ENCODE results near the gene VLDLR. TPM values are rescaled to one million over a fixed set of nuclear protein-coding genes. Genes with fewer than 3 reads are reported as not detected.

The VLDLR gene
- total and polyA plus RNA-seq, 2 experiments from 2014 or later, result 12.2 to 20.4 TPM

DNA sequence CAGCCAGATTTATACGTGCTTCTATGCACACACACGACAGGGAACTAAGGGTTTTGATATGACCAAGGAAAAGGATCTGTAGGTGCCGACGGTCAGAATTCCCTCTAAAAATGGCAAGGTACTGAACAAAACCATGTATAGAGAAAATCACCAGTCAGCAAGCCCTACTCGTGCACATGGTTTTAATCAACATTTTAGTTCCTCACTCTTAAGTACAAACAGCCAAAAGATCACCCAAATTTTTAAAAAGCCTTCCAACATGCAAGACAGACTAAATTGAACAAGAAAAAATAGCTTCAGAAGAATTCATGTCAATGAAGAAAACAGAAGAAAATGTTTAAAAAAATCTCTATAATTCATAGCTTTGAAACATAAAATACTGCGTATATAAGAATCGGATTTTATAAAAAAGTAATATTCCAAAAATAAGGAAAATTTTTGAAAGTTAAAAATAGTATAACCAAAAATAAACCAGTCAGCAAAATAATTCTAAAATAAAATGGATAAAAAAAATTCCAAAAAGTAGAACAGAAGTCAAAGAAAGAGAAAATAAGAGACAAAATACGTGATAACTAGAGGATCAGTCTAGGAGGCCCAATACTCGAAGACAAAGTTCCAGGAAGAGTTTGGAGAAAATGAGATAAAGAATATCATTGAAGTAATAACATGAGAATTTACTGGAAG is 52.7 kb downstream of the VLDLR start:
- Histone ChIP-seq H3K27me3 (no peaks in the 10 kb centered on the region), H3K9me2 (replicated peaks; ENCODE audit: insufficient read depth) (no peaks in the 10 kb centered on the region), H3K4me2 (no peak overlapping the region), H4K20me1 (ENCODE audit: insufficient read depth, poor library complexity, severe bottlenecking) (no peaks in the 10 kb centered on the region), H3K36me3 (replicated peaks; ENCODE audit: insufficient read depth, low read depth) (no peaks in the 10 kb centered on the region), H3K79me2 (no peaks in the 10 kb centered on the region), H3K27ac (no peak overlapping the region), H3K4me1 (ENCODE audit: insufficient read depth) (no peaks in the 10 kb centered on the region), H2AFZ (no peak overlapping the region), H3K9me3 (ENCODE audit: low read depth) (no peaks in the 10 kb centered on the region), H3K4me3 (no peak overlapping the region)
- DNase-seq (ENCODE audit: low spot score), result no peak
- WGBS (ENCODE audit: low lambda C conversion rate, missing lambda C conversion rate), result 69% methylated on average over 9 of the region's 9 CpGs
- no peak for TF ChIP-seq EZH2 (IDR thresholded peaks at IDR 0.05; ENCODE audit: borderline replicate concordance)
- no peak for TF ChIP-seq EZH2phosphoT487 (IDR thresholded peaks at IDR 0.05; ENCODE audit: low read depth, severe bottlenecking, unreplicated experiment)
- TF ChIP-seq, protein P1, sequence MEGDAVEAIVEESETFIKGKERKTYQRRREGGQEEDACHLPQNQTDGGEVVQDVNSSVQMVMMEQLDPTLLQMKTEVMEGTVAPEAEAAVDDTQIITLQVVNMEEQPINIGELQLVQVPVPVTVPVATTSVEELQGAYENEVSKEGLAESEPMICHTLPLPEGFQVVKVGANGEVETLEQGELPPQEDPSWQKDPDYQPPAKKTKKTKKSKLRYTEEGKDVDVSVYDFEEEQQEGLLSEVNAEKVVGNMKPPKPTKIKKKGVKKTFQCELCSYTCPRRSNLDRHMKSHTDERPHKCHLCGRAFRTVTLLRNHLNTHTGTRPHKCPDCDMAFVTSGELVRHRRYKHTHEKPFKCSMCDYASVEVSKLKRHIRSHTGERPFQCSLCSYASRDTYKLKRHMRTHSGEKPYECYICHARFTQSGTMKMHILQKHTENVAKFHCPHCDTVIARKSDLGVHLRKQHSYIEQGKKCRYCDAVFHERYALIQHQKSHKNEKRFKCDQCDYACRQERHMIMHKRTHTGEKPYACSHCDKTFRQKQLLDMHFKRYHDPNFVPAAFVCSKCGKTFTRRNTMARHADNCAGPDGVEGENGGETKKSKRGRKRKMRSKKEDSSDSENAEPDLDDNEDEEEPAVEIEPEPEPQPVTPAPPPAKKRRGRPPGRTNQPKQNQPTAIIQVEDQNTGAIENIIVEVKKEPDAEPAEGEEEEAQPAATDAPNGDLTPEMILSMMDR (IDR thresholded peaks at IDR 0.05; ENCODE audit: poor library complexity), result no peak

DNA sequence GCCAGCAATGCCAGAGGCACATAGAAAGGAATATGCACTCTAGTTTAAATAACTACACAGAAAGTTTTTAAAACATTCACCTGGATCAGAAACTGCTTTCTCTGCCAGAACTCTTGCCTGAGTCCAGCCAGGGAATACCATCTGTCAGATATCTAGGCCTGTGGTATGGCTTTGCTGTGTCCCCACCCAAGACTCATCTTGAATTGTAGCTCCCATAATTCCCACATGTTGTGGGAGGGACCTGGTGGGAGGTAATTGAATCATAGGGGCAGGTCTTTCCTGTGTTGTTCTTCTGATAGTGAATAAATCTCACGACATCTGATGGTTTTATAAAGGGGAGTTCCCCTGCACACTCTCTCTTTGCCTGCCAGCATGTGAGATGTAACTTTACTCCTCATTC is 54.2 kb downstream of the VLDLR start:
- H3K9me2 ChIP-seq (replicated peaks; ENCODE audit: insufficient read depth), result no peaks in the 10 kb centered on the region
- WGBS (ENCODE audit: low lambda C conversion rate, missing lambda C conversion rate), result 71% methylated on average over 1 of the region's 1 CpG

DNA sequence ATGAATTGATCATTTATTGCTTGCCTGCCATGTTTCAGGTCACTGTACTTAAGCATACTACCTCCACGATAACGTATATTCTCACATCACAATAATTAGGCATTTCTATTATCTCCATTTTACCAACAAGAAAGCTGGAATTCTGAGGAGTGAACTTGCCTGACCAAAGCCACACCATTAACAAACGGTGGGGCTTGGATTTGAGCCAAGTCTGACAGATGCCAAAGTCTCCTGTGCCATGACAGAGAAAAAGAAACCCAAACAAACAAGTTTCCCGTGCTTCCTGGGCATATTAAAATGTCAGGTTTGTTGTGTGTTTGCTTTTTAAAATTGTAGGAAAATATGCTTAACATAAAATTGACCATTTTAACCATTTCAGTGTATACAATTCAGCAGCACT is 54.9 kb downstream of the VLDLR start:
- no peaks in the 10 kb centered on the region for H3K9me2 ChIP-seq (replicated peaks; ENCODE audit: insufficient read depth)
- no peak overlapping the region for H3K4me2 ChIP-seq
- no peak for TF ChIP-seq EZH2 (IDR thresholded peaks at IDR 0.05; ENCODE audit: borderline replicate concordance)
- no peak for TF ChIP-seq EZH2phosphoT487 (IDR thresholded peaks at IDR 0.05; ENCODE audit: low read depth, severe bottlenecking, unreplicated experiment)
- TF ChIP-seq, protein P1 (IDR thresholded peaks at IDR 0.05; ENCODE audit: poor library complexity), result no peak
- H3K27ac ChIP-seq, result no peak overlapping the region
- H2AFZ ChIP-seq, result no peak overlapping the region
- H3K79me2 ChIP-seq, result no peaks in the 10 kb centered on the region
- WGBS (ENCODE audit: low lambda C conversion rate, missing lambda C conversion rate), result 72% methylated on average over 4 of the region's 4 CpGs
- no peak for DNase-seq (ENCODE audit: low spot score)
- H3K36me3 ChIP-seq (replicated peaks; ENCODE audit: insufficient read depth, low read depth), result no peaks in the 10 kb centered on the region
- H4K20me1 ChIP-seq (ENCODE audit: insufficient read depth, poor library complexity, severe bottlenecking), result no peaks in the 10 kb centered on the region
- no peaks in the 10 kb centered on the region for H3K9me3 ChIP-seq (ENCODE audit: low read depth)
- no peaks in the 10 kb centered on the region for H3K4me1 ChIP-seq (ENCODE audit: insufficient read depth)
- no peak overlapping the region for H3K4me3 ChIP-seq
- H3K27me3 ChIP-seq, result no peaks in the 10 kb centered on the region

More for the DNA sequence above, 54.2 kb downstream of the VLDLR start:
- no peaks in the 10 kb centered on the region for H3K27me3 ChIP-seq
- no peak overlapping the region for H3K27ac ChIP-seq
- TF ChIP-seq, protein P1 (IDR thresholded peaks at IDR 0.05; ENCODE audit: poor library complexity), result no peak
- TF ChIP-seq EZH2phosphoT487 (IDR thresholded peaks at IDR 0.05; ENCODE audit: low read depth, severe bottlenecking, unreplicated experiment) (no peak), EZH2 (IDR thresholded peaks at IDR 0.05; ENCODE audit: borderline replicate concordance) (no peak)
- no peaks in the 10 kb centered on the region for H3K36me3 ChIP-seq (replicated peaks; ENCODE audit: insufficient read depth, low read depth)
- H2AFZ ChIP-seq, result no peak overlapping the region
- H3K9me3 ChIP-seq (ENCODE audit: low read depth), result no peaks in the 10 kb centered on the region
- H3K4me3 ChIP-seq, result no peak overlapping the region
- no peaks in the 10 kb centered on the region for H4K20me1 ChIP-seq (ENCODE audit: insufficient read depth, poor library complexity, severe bottlenecking)
- no peak overlapping the region for H3K4me2 ChIP-seq
- no peak for DNase-seq (ENCODE audit: low spot score)
- H3K4me1 ChIP-seq (ENCODE audit: insufficient read depth), result no peaks in the 10 kb centered on the region
- no peaks in the 10 kb centered on the region for H3K79me2 ChIP-seq

All from hepatocyte (in vitro differentiated cells).